AG10803 (cell line): ENCODE results near the gene AKR7A3.
"Not testable (repeated sequence)": the region's sequence is repeated elsewhere in the genome, so short reads cannot be mapped to it uniquely, and the experiment has no call there.

Source experiments
- DNase-seq: peaks from one replicate; pipeline ENCODE4 v3.0.0; 2010; ENCODE audit warnings: low read depth
- H3K4me3 ChIP-seq: 2 replicates; pipeline ENCODE4 v1.5.1; 2011; ENCODE audit warnings: mild to moderate bottlenecking, low read length, control low read depth
- CTCF ChIP-seq: conservative IDR thresholded peaks from 2 replicates; pipeline ENCODE4 v1.5.1; 2011; ENCODE audit warnings: mild to moderate bottlenecking, low read length, control low read depth, inconsistent platforms

The AKR7A3 gene

GRCh38 chr1:19272064-19272463 lies 16.5 kb downstream of the AKR7A3 start:
- no peak for TF ChIP-seq CTCF
- DNase-seq = no peak
- no peak overlapping the region for H3K4me3 ChIP-seq

GRCh38 chr1:19270343-19270730 lies 18.2 kb downstream of the AKR7A3 start:
- H3K4me3 ChIP-seq, DNase-seq: not testable (repeated sequence)

- not testable (repeated sequence) for H3K4me3 ChIP-seq, DNase-seq
These were observed 18.9 kb downstream of the AKR7A3 start for GRCh38 chr1:19269427-19270342.

GRCh38 chr1:19268445-19268844 lies 20.1 kb downstream of the AKR7A3 start:
- TF ChIP-seq CTCF = no peak
- no peak for DNase-seq
- H3K4me3 ChIP-seq = no peak overlapping the region

- TF ChIP-seq CTCF = no peak
- H3K4me3 ChIP-seq = no peak overlapping the region
- no peak for DNase-seq
These were observed 25.8 kb downstream of the AKR7A3 start for GRCh38 chr1:19262744-19263143.

- TF ChIP-seq CTCF = no peak
- no peak for DNase-seq
- H3K4me3 ChIP-seq = no peak overlapping the region
These were observed 26.5 kb downstream of the AKR7A3 start for GRCh38 chr1:19262047-19262446.

- DNase-seq = peak; percentile 92
These were observed 28.1 kb downstream of the AKR7A3 start for GRCh38 chr1:19260211-19261138.

More at GRCh38 chr1:19260211-19261138, 28.1 kb downstream of the AKR7A3 start:
- no peak for TF ChIP-seq CTCF
- no peak overlapping the region for H3K4me3 ChIP-seq
